ENCODE measurements around the gene ZFYVE19.

ZFYVE19 gene

GRCh38 chr15:40775007-40775406 is 31.9 kb upstream of the ZFYVE19 start:
- no peak for FAIRE-seq
- no peak for DNase-seq (ENCODE audit: insufficient read length, low spot score)

- no peak for DNase-seq (ENCODE audit: insufficient read length, low spot score)
- no peak for FAIRE-seq
These were observed 31.0 kb upstream of the ZFYVE19 start for GRCh38 chr15:40775740-40776536.

GRCh38 chr15:40776537-40777141 is 30.2 kb upstream of the ZFYVE19 start:
- FAIRE-seq (no peak), DNase-seq (ENCODE audit: insufficient read length, low spot score) (no peak)

- DNase-seq (ENCODE audit: insufficient read length, low spot score) (peak; percentile 59), FAIRE-seq (no peak)
These were observed 24.2 kb upstream of the ZFYVE19 start for GRCh38 chr15:40782609-40783227.

GRCh38 chr15:40785164-40785563 is 21.7 kb upstream of the ZFYVE19 start:
- DNase-seq (ENCODE audit: insufficient read length, low spot score) = no peak
- FAIRE-seq = no peak

GRCh38 chr15:40785814-40786213 is 21.1 kb upstream of the ZFYVE19 start:
- DNase-seq (ENCODE audit: insufficient read length, low spot score) = no peak

GRCh38 chr15:40787344-40787841 is 19.5 kb upstream of the ZFYVE19 start:
- FAIRE-seq = no peak
- DNase-seq (ENCODE audit: insufficient read length, low spot score) = no peak

More at GRCh38 chr15:40785814-40786213, 21.1 kb upstream of the ZFYVE19 start:
- no peak for FAIRE-seq

- FAIRE-seq (no peak), DNase-seq (ENCODE audit: insufficient read length, low spot score) (no peak)
These were observed 18.9 kb upstream of the ZFYVE19 start for GRCh38 chr15:40787991-40788390.

- FAIRE-seq = no peak
These were observed 17.8 kb upstream of the ZFYVE19 start for GRCh38 chr15:40789119-40789518.

GRCh38 chr15:40789999-40790398 is 16.9 kb upstream of the ZFYVE19 start:
- DNase-seq (ENCODE audit: insufficient read length, low spot score) (no peak), FAIRE-seq (no peak)

More at GRCh38 chr15:40789119-40789518, 17.8 kb upstream of the ZFYVE19 start:
- DNase-seq (ENCODE audit: insufficient read length, low spot score) = no peak

GRCh38 chr15:40790718-40791117 is 16.2 kb upstream of the ZFYVE19 start:
- FAIRE-seq (no peak), DNase-seq (ENCODE audit: insufficient read length, low spot score) (no peak)

- no peak for DNase-seq (ENCODE audit: insufficient read length, low spot score)
- no peak for FAIRE-seq
These were observed 14.5 kb upstream of the ZFYVE19 start for GRCh38 chr15:40792394-40792793.

GRCh38 chr15:40793216-40793989 is 13.5 kb upstream of the ZFYVE19 start:
- no peak for DNase-seq (ENCODE audit: insufficient read length, low spot score)
- FAIRE-seq = no peak

GRCh38 chr15:40796041-40796440 is 10.8 kb upstream of the ZFYVE19 start:
- no peak for DNase-seq (ENCODE audit: insufficient read length, low spot score)
- no peak for FAIRE-seq

- DNase-seq (ENCODE audit: insufficient read length, low spot score) (no peak), FAIRE-seq (no peak)
These were observed 10.4 kb upstream of the ZFYVE19 start for GRCh38 chr15:40796512-40796911.

GRCh38 chr15:40799523-40799922 is 7.4 kb upstream of the ZFYVE19 start:
- DNase-seq (ENCODE audit: insufficient read length, low spot score) (no peak), FAIRE-seq (no peak)

- FAIRE-seq (no peak), DNase-seq (ENCODE audit: insufficient read length, low spot score) (no peak)
These were observed 3.8 kb upstream of the ZFYVE19 start for GRCh38 chr15:40803076-40803475.

GRCh38 chr15:40803688-40804087 is 3.2 kb upstream of the ZFYVE19 start:
- no peak for DNase-seq (ENCODE audit: insufficient read length, low spot score)
- FAIRE-seq = no peak

GRCh38 chr15:40806672-40807027 is 239 bp upstream of the ZFYVE19 start:
- DNase-seq (ENCODE audit: insufficient read length, low spot score) (no peak), FAIRE-seq (no peak)

- FAIRE-seq (no peak), DNase-seq (ENCODE audit: insufficient read length, low spot score) (no peak)
These were observed 1.1 kb downstream of the ZFYVE19 start for GRCh38 chr15:40807888-40808461.

Measured in HTR-8/SVneo (cell line).